Stimulated activated CD8-positive, alpha-beta memory T cell treated with anti-CD3 and anti-CD28 coated beads, Interleukin-4, amount 100 ng/mL, for 1 hour (primary cell): Measurements from ENCODE around the gene TBL1XR1.
A peak's percentile ranks its signal among the peaks of the same experiment; 100 is the strongest.

ENCODE experiments used
- DNase-seq, 2 donors: peaks; one replicate each; pipeline ENCODE4 v3.0.0-alpha.2; 2020; ENCODE audit warnings: low read depth in 2 of 2, low spot score in 1 of 2

TBL1XR1 gene

GRCh38 chr3:177197041-177197726, at the start of gene TBL1XR1:
Gene TBL1XR1, minus strand, starts transcription at chr3:177197482. Its CDS starts 132,505 bp downstream, at chr3:177064977.
- peak; percentile 62 to 76 for DNase-seq

DNA sequence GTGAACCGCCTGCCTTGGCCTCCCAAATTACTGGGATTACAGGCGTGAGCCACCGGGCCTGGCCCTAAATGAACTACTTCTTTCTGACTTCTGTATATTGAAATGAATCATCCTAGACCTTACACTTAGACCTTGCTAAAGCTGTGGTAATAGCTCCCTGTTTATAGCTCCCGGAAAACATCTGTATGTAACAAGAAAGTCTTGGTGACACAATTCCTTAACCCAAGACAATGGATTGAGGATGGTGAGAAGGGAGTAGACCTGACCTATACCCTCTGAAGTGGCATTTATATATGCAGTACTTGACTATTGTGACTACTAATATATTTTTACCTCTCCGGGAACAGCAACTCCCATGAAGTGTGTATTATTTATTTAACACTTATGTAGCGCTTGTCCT, 48.0 kb upstream of the TBL1XR1 start:
- DNase-seq, result no peak

- no peak for DNase-seq
These were observed 47.3 kb upstream of the TBL1XR1 start for GRCh38 chr3:177244606-177245005.

GRCh38 chr3:177238686-177239216, 41.5 kb upstream of the TBL1XR1 start:
- DNase-seq, result no peak

GRCh38 chr3:177237206-177237605, 39.9 kb upstream of the TBL1XR1 start:
- no peak for DNase-seq

- no peak for DNase-seq
These were observed 39.4 kb upstream of the TBL1XR1 start for GRCh38 chr3:177236704-177237103.

GRCh38 chr3:177234121-177234520, 36.8 kb upstream of the TBL1XR1 start:
- no peak for DNase-seq

DNA sequence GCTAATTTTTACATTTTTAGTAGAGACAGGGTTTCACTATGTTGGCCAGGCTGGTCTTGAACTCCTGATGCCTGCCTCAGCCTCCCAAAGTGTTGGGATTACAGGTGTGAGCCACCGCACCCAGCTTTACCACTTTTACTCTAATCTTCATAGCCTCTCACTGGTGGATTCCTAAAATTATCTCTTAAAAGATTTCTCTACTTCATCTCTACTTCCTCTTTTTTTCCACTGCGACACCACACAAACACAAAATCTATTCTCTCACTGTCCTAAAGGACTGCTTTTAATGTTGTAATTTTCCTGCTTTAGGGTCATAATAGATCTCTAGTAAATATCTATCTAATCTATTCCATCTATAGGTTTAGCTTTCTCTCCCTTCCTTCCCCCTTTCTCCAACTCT, 34.0 kb upstream of the TBL1XR1 start:
- no peak for DNase-seq

DNA sequence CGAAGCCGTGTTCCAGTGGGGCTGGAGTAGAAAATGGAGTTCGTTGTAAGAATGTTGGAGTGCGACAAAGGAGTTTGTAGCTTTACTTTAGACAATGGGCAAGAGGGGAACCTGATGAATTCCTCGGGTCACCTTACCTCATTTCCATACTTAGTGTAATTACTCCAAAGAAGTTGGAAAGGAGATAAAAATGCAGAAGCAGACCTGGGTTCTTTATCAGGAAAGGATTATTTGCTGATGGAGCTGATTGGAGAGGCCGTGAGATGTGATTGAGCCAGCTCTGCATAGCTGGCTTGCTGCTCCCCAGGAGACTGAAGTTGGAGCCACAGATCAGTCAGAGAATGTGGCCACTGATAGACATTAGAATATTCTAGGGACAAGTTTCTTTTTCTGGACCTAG, 33.4 kb upstream of the TBL1XR1 start:
- DNase-seq, result no peak

DNA sequence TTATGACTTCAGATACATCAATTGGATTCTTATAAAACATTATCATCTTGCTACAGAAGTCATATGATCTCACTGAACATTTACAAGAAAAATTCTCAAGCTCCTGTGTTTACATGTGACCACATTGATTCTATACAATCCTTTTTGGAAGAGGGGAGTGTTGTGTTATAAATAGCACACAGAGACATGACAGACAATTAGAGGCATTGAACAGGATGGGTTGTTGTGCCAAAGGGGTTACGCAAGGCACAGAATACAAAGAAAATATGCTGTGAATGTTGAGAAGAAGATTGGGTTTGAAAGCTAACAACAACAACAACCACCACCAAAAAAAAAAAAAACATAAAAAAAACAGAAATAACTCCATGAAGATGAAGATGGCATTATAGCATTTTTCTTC, 32.5 kb upstream of the TBL1XR1 start:
- no peak for DNase-seq

DNA sequence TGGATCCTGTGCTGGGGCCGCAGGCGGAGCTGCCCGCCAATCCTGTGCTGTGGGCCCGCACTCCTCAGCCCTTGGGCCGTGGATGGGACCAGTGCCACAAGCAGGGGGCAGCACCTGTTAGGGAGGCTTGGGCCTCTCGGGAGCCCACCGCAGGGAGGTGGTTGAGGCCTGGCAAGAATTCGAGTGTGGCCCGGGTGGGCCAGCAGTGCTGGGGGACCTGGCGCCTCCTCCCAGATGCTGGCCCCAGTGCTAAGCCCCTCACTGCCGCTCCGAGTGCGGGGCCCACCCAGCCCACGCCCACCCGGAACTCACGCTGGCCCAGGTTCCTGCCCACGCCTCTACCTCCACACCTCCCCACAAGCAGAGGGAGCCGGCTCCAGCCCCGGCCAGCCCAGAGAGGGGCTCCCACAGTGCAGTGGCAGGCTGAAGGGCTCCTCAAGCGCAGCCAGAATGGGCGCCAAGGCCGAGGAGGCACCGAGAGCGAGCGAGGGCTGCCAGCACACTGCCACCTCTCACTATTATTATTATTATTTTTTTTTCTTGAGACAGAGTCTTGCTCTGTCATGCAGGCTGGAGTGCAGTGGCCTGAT, 31.4 kb upstream of the TBL1XR1 start:
- DNase-seq, result no peak

DNA sequence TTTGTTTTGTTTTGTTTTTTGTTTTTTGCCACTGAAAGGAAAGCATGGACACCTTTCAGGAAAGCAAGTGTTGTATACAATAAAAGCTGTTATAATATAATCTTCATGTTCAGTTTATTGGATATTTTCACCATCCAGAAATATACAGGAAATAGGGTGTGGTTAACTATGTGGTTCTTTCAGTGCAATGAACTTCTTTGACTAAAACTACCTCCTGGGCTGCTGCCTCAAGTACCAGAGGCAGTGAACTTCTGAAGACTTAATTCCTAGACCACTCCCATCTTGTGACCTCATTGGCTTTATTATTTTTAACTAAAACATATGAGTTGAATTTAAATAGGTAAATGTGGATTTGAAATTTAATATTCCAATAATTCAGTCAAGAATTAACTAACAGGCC, 27.1 kb upstream of the TBL1XR1 start:
- DNase-seq, result no peak

DNA sequence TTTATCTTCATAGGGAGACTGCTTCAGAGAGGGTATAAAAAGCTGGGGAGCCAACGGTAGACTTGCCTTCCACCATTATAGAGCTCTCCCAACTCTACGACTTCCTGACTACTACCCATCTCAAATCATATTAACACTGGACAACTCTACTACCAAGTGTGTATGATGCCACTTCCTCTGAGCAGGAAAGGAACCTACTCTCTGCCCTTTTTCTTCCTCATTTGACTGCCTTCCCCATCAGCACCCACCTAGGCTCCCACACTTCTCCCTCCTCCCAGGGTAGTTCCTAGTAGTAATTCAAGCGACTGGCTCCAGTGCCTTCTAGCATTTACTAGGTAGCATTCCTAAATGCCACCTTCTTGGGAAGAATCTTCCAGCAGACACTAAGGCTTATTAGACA, 24.5 kb upstream of the TBL1XR1 start:
- DNase-seq, result no peak

DNA sequence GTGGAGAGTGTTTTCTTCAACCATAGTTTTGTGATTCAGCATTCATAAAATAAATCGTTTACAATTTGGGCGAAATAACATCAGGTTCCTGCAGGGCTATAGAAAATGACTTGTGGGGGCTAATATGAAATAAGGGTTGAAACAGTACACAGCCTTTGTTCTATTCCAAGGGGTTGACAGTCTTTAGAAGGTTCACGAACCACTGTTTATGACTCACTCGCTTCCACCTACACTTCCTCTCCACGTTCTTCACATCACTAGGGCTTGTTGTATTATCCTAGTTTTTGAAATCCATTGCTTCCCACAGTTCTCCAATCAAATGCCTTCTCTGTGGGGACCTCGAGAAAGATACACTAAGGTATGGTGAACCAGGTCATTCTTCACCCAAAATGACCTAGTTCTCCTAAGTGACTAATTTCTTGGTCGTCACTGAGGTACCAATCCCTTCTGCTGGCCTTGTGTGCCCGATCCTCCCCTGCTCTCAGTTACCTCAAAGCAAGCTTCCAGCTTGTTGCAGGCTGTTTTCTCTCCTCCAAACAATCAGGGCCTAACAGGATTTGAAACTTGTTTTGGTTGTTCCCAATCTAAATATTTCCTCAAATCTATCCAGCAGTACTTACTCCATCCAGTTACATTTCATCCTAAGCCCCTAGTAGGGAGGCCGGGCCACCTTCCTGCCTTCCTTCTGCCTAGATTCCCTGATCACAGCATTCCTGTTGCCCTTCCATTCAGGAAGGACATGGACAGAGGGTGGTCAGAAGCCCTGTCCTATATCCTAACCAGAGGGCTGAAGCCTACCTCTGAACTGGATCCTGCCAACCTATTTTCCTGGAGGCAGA, 23.1 kb upstream of the TBL1XR1 start:
- DNase-seq, result no peak

- no peak for DNase-seq
These were observed 16.7 kb upstream of the TBL1XR1 start for GRCh38 chr3:177213801-177214535.

DNA sequence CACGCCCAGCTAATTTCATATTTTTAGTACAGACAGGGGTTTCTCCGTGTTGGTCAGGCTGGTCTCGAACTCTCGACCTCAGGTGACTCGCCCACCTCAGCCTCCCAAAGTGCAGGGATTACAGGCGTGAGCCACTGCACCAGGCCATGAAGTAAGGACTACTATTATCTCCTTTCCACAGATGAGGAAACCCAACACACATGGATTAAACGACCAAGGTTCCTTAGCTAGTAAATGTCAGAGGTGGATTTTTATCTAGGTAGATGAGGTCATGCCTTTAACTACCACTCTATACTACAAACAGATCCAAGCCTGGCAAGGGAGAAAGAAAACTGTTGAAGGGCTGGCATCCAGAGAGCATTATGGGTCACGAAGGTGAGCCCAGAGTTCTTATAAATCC, 15.5 kb upstream of the TBL1XR1 start:
- DNase-seq, result no peak

DNA sequence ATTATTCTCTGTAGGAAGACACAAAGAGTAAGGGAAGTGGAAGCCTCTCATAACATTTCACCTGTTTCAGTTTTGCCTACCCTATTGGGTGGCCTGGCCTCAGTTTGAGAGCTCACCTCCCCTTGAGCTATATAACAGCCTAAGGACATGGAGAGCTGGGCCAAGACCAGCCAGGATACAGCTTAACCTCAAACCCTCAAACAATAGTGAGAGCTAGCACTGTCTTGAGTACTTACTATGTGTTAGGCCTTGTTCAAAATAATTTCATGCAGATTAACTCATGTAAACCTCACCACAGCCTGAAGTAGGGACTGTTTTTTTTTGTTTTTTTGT, 15.0 kb upstream of the TBL1XR1 start:
- DNase-seq, result no peak

DNA sequence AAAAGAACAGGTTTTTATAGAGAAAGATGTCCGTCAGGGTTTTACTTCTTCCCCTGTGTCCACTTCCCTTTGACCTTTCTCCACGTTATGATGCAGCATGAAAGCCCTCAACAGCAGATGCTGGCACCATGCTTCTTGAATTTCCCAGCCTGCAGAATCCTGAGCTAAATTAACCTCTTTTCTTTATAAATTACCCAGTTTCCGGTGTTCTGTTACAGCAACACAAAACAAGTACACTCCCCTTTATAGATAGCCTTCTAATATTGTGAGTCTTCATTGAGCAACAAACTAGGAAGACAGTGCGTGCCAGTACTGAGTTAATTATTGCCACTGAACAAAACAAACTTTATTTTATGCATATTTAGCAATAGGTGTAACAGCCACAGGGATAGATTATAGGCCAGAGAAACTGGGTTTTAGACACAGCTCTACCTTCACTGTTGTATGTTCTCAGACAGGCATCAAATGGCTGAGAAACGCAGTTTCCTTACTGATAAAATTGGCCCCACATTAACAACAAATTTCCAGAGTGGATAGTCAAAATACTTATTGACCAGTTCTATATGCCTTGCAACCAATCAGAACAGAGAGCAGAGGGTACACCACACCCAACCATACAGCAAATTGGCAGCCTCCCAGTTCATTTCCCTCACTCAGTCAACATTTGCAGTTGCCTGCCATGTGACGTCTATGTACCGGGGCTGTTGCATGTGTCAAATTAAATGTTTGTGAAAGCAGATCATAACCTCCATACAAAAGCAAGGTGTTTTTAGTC, 14.4 kb upstream of the TBL1XR1 start:
- no peak for DNase-seq

- DNase-seq, result no peak
These were observed 13.6 kb upstream of the TBL1XR1 start for GRCh38 chr3:177210744-177211502.

DNA sequence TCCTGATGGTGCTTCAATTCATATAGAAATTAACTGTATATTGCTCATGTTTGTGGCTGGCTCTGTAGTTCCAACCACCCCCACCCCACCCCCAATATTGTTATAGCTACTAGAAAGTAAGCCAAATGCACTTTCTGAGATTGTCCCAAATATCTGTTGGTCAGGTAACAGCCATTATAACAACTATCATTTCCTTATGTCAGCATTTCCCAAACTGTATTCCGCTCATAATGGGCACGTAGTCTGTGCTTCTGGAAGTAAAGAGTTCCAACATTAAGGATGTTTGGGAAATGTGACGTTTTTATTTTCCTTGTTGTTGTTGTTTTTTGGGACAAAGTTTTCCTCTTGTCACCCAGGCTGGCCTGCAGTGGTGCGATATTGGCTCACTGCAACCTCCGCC, 12.2 kb upstream of the TBL1XR1 start:
- DNase-seq, result no peak
